IMR-90 (cell line): ENCODE results near the gene PHOSPHO1. TPM values are rescaled to one million over a fixed set of nuclear protein-coding genes. Genes with fewer than 3 reads are reported as not detected.

Source experiments
- ATAC-seq: fragments of 200-7000 bp; cut with Tn5 transposase; 2 replicates; pipeline ENCODE4 v1.9.1; 2020; ENCODE audit warnings: low read depth, mild to moderate bottlenecking, moderate library complexity
- BruUV-seq: library from RNA; stranded (reverse); fragments of 400-500 nt; replicated peaks from 2 replicates; lab custom pipeline; 2021; lab: Mats Ljungman, UMichigan
- CTCF ChIA-PET: fragments of 300-600 bp; formaldehyde crosslinking; extraction: SDS; loops from one replicate; lab custom pipeline; 2021; ENCODE audit warnings: antibody characterized with exemption; lab: Yijun Ruan, JAX
- POLR2A ChIA-PET: fragments of 300-600 bp; sonication (Branson Sonifier 250); formaldehyde crosslinking; loops from one replicate; lab custom pipeline; 2022; ENCODE audit warnings: antibody characterized with exemption; ENCODE audit not compliant: unreplicated experiment; lab: Charles Lee
- DNase-seq: peaks from one replicate; pipeline ENCODE4 v3.0.0; 2013
- H2AFZ ChIP-seq: replicated peaks from 2 replicates; pipeline ENCODE3; 2013; ENCODE audit warnings: low read length, mild to moderate bottlenecking; ENCODE audit not compliant: poor library complexity
- H2AK5ac ChIP-seq: 2 replicates; pipeline ENCODE4 v1.6.1; 2013; ENCODE audit warnings: low read depth, low read length, inconsistent platforms
- H2AK9ac ChIP-seq: replicated peaks from 2 replicates; pipeline ENCODE3; 2013; ENCODE audit warnings: mild to moderate bottlenecking, low read depth, low read length, moderate library complexity; ENCODE audit not compliant: poor library complexity
- H2BK120ac ChIP-seq: 2 replicates; pipeline ENCODE4 v1.6.1; 2013; ENCODE audit warnings: low read depth, low read length, inconsistent platforms
- H2BK15ac ChIP-seq: 3 replicates; pipeline ENCODE4 v1.6.1; 2013; ENCODE audit warnings: low read depth, low read length, inconsistent platforms
- H2BK20ac ChIP-seq: 2 replicates; pipeline ENCODE4 v1.6.1; 2013; ENCODE audit warnings: low read depth, mild to moderate bottlenecking, inconsistent platforms, low read length, moderate library complexity
- H2BK5ac ChIP-seq: 2 replicates; pipeline ENCODE4 v1.6.1; 2013; ENCODE audit warnings: mild to moderate bottlenecking, low read depth, low read length, inconsistent platforms; ENCODE audit not compliant: poor library complexity, severe bottlenecking
- H3K14ac ChIP-seq: replicated peaks from 2 replicates; pipeline ENCODE4 v1.6.1; 2013; ENCODE audit warnings: low read depth, low read length, inconsistent platforms
- H3K18ac ChIP-seq: 2 replicates; pipeline ENCODE4 v1.6.1; 2013; ENCODE audit warnings: low read depth, low read length, control low read depth
- H3K23ac ChIP-seq: 2 replicates; pipeline ENCODE4 v1.6.1; 2013; ENCODE audit warnings: low read depth, low read length, inconsistent platforms
- H3K27ac ChIP-seq: 2 replicates; pipeline ENCODE4 v1.5.1; 2013; ENCODE audit warnings: mild to moderate bottlenecking, control low read depth, low read length; ENCODE audit not compliant: insufficient read depth
- H3K27me3 ChIP-seq: 2 replicates; pipeline ENCODE4 v1.6.1; 2013; ENCODE audit warnings: low read length; ENCODE audit not compliant: control insufficient read depth, insufficient read depth
- H3K36me3 ChIP-seq: 2 replicates; pipeline ENCODE4 v1.6.1; 2013; ENCODE audit warnings: low read length, mixed read lengths; ENCODE audit not compliant: control insufficient read depth, insufficient read depth
- H3K4ac ChIP-seq: 2 replicates; pipeline ENCODE4 v1.6.1; 2013; ENCODE audit warnings: low read depth, low read length, inconsistent platforms
- H3K4me1 ChIP-seq: 2 replicates; pipeline ENCODE4 v1.6.1; 2013; ENCODE audit warnings: low read length, mixed read lengths; ENCODE audit not compliant: control insufficient read depth, insufficient read depth
- H3K4me2 ChIP-seq: 2 replicates; pipeline ENCODE4 v1.6.1; 2013; ENCODE audit warnings: low read depth, mild to moderate bottlenecking, control low read depth, low read length, moderate library complexity
- H3K4me3 ChIP-seq: 2 replicates; pipeline ENCODE4 v1.5.1; 2013; ENCODE audit warnings: low read depth, mild to moderate bottlenecking, control low read depth, low read length, moderate library complexity; ENCODE audit not compliant: insufficient read depth
- H3K56ac ChIP-seq: 2 replicates; pipeline ENCODE4 v1.6.1; 2013; ENCODE audit warnings: low read length, inconsistent platforms; ENCODE audit not compliant: insufficient read depth; ENCODE audit errors: extremely low read depth
- H3K79me1 ChIP-seq, 2 experiments: 2 replicates each; pipeline ENCODE4 v1.6.1; 2013; ENCODE audit warnings: low read length in 2 of 2, inconsistent platforms in 1 of 2, low read depth in 1 of 2
- H3K9ac ChIP-seq: 2 replicates; pipeline ENCODE4 v1.6.1; 2013; ENCODE audit warnings: low read depth, low read length, control low read depth
- H3K9me1 ChIP-seq: 2 replicates; pipeline ENCODE4 v1.6.1; 2013; ENCODE audit warnings: low read length, inconsistent platforms; ENCODE audit not compliant: insufficient read depth
- H3K9me3 ChIP-seq: 2 replicates; pipeline ENCODE4 v1.6.1; 2013; ENCODE audit warnings: low read length; ENCODE audit not compliant: control insufficient read depth, insufficient read depth
- H4K20me1 ChIP-seq: 2 replicates; pipeline ENCODE4 v1.6.1; 2013; ENCODE audit warnings: low read length, inconsistent platforms; ENCODE audit not compliant: insufficient read depth
- H4K5ac ChIP-seq: 2 replicates; pipeline ENCODE4 v1.6.1; 2013; ENCODE audit warnings: mild to moderate bottlenecking, low read depth, low read length, control low read depth
- H4K8ac ChIP-seq, 2 experiments: 2 replicates each; pipeline ENCODE4 v1.6.1; 2013; ENCODE audit warnings: low read depth in 2 of 2, low read length in 2 of 2, control low read depth in 1 of 2, inconsistent platforms in 1 of 2
- H4K91ac ChIP-seq: 2 replicates; pipeline ENCODE4 v1.6.1; 2013; ENCODE audit warnings: low read depth, low read length, inconsistent platforms; ENCODE audit not compliant: insufficient read depth
- CEBPB ChIP-seq: IDR thresholded peaks from 2 replicates; pipeline ENCODE4 v1.6.1; 2012; ENCODE audit warnings: low read depth, low read length, improper control_type of control experiment
- CHD1 ChIP-seq: IDR thresholded peaks from 2 replicates; pipeline ENCODE4 v1.6.1; 2012; ENCODE audit warnings: low read depth, low read length, improper control_type of control experiment
- MAFK ChIP-seq: IDR thresholded peaks from 2 replicates; pipeline ENCODE4 v1.6.1; 2012; ENCODE audit warnings: low read depth, low read length, improper control_type of control experiment
- NFE2L2 ChIP-seq: fragments of 150-350 bp; IDR thresholded peaks from 2 replicates; pipeline ENCODE4 v1.6.1; 2016; ENCODE audit warnings: low read depth, mild to moderate bottlenecking, low read length
- RAD21 ChIP-seq: IDR thresholded peaks from 2 replicates; pipeline ENCODE4 v1.6.1; 2012; ENCODE audit warnings: low read length, improper control_type of control experiment
- RCOR1 ChIP-seq: IDR thresholded peaks from 2 replicates; pipeline ENCODE4 v1.6.1; 2012; ENCODE audit warnings: mild to moderate bottlenecking, low read length, improper control_type of control experiment; ENCODE audit not compliant: insufficient replicate concordance
- WGBS, 2 experiments: methylation state at CpG; one replicate each; pipeline versions ENCODE4 v1.1.5 to v1.1.7; 2013; ENCODE audit warnings: missing lambda C conversion rate in 2 of 2; ENCODE audit not compliant: insufficient read length in 1 of 2; ENCODE audit errors: extremely low coverage in 2 of 2; 5-methylcytosine and 5-hydroxymethylcytosine counted together
- dilution Hi-C: fragments of 300-500 bp; cut with HindIII; formaldehyde crosslinking; loops from one replicate; pipeline ENCODE4 v1.14.3; 2018; ENCODE audit warnings: low sequenced_read_pairs; ENCODE audit not compliant: unreplicated experiment
- in situ Hi-C: fragments of 300-500 bp; cut with MboI; formaldehyde crosslinking; loops from 3 replicates; pipeline ENCODE4 v1.14.3; 2019; ENCODE audit warnings: low sequenced_read_pairs, inconsistent platforms, mixed read lengths
- intact Hi-C: fragments of 100-400 bp; cut with micrococcal nuclease; formaldehyde crosslinking; loops from 2 replicates; pipeline ENCODE4 v1.10.0; 2022
- polyA plus RNA-seq, 3 experiments: library from polyadenylated mRNA; depleted of rRNA; stranded (reverse); fragments of >200 nt; gene quantifications; 2 replicates each; pipeline ENCODE4 v1.2.3, GENCODE V29; 2012; ENCODE audit warnings: low replicate concordance in 1 of 3
- total RNA-seq: library from RNA; depleted of rRNA; stranded (reverse); fragments of >200 nt; gene quantifications from 2 replicates; pipeline ENCODE4 v1.2.3, GENCODE V29; 2012
- TF ChIP-seq, protein P1 (sequence below): fragments of 150-350 bp; IDR thresholded peaks from 2 replicates; pipeline ENCODE4 v1.6.1; 2017; ENCODE audit warnings: mild to moderate bottlenecking, antibody characterized with exemption, low read length, low read depth
- TF ChIP-seq, protein P2 (sequence below): fragments of 150-350 bp; IDR thresholded peaks from 2 replicates; pipeline ENCODE4 v1.6.1; 2016; ENCODE audit warnings: low read depth, mild to moderate bottlenecking, low read length, moderate library complexity, borderline replicate concordance

Gene PHOSPHO1
- total and polyA plus RNA-seq, 2 of the 4 experiments (the other 2 are of a cell fraction): under 0.01 to 0.48 TPM

DNA sequence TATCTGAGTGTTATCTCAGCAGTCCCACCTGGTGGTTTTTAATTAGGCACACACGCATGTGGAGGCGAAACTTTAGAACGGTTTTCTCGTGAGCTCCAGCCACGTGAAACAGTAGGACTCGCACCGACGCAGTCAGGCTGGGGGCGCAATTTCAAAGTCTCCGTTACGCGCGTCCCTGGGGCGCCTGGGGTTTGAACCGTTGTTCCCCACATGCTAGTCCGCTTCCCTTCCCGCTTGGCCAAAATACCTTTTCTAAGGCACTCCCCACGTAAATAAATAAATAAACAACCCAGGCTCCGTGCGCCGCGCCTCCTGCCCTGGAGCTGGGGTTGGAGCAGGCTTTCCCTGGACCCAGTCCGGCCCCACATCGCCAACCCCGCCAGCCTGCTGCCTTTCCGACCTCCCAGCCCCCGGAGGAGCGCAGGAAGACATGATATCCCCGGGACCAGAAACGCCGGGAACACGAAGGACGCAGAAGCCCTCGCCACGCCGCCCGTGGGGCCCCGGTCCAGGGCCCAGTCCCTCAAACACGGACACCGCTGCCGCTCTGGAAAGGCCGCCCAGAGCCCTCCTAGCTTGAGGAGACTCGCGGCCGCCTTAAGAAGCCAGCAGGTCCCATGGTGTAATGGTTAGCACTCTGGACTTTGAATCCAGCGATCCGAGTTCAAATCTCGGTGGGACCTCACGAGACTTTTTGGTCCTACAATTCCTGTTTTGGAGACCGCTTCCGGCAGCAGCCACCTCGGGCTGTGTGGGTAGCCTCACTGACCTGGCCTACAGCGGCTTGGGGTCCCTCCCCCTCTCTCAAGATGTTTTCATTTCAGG is 38.5 kb downstream of the PHOSPHO1 start (continued):
- peak; percentile 95; the same call in 1 of the 2 replicates for TF ChIP-seq CHD1
- TF ChIP-seq, protein P1, sequence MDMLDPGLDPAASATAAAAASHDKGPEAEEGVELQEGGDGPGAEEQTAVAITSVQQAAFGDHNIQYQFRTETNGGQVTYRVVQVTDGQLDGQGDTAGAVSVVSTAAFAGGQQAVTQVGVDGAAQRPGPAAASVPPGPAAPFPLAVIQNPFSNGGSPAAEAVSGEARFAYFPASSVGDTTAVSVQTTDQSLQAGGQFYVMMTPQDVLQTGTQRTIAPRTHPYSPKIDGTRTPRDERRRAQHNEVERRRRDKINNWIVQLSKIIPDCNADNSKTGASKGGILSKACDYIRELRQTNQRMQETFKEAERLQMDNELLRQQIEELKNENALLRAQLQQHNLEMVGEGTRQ: no peak

DNA sequence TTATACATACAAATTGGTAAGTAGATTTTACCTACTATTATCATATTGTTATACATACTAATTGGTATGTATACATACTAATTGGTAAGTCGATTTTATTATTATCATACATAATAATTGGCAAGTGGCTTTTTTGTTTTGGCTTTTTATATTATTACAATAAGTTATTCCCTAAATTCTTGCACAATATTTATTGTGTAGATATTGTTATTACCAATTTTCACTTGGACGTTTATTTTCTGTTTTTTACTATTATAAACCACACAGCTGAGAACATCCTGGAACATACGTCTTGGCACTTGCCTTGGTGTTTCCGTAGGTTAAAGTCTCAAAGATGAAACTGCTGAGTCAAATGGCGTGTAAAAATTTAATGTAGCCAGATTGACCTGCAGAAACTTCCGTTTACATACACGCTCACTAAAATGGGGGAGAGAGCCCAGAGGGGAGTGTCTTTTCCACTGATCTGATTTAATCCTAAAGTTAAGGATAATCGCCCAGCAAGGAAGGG is 39.1 kb downstream of the PHOSPHO1 start:
- intact Hi-C loops: loop anchor here (5.0 to 10.0 kb wide), 2 partner anchors 36 to 873 kb away; no protein-coding TSS in a partner anchor

More for the DNA sequence above, 39.1 kb downstream of the PHOSPHO1 start:
- Histone ChIP-seq H3K27me3 (no peaks in the 10 kb centered on the region), H2AK9ac (peak overlapping the region; percentile 87), H3K27ac (peak overlapping the region; percentile 82), H3K14ac (peak overlapping the region; percentile 70), H3K4me2 (peak overlapping the region; percentile 90), H4K5ac (peak overlapping the region; percentile 38; the same call in 1 of the 2 replicates), H3K4me3 (peak overlapping the region; percentile 66), H3K36me3 (no peaks in the 10 kb centered on the region), H3K18ac (peak overlapping the region; percentile 33; the same call in 1 of the 2 replicates), H2BK5ac (peak overlapping the region; percentile 76), H3K9me1 (peaks cover 8% of the 10 kb centered on the region; the same call in 1 of the 2 replicates), H2BK20ac (peak overlapping the region; percentile 87; the same call in 1 of the 2 replicates), H3K4me1 (no peaks in the 10 kb centered on the region), H3K23ac (peak overlapping the region; percentile 94), H3K4ac (peak overlapping the region; percentile 59), H3K79me1 (no peaks in the 10 kb centered on the region), H3K9ac (peak overlapping the region; percentile 74), H3K56ac (peak overlapping the region; percentile 64), H2BK15ac (peak overlapping the region; percentile 57), H2AK5ac (no peak overlapping the region), H2BK120ac (peak overlapping the region; percentile 90), H2AFZ (peak overlapping the region; percentile 97), H4K91ac (peak overlapping the region; percentile 75), H4K20me1 (peaks cover 3% of the 10 kb centered on the region), H3K9me3 (no peaks in the 10 kb centered on the region), H4K8ac (peak overlapping the region; percentile 13 to 80; a peak in 3 of 4 replicates)
- no peak for ATAC-seq
- BruUV-seq: no TSS peak
- WGBS, 2 experiments: 0% methylated on average over 1 of the region's 8 CpGs; no CpG with 5 or more reads in 1 of the 2 experiments
- dilution Hi-C loops: no loop called here
- DNase-seq: no peak
- ChIA-PET POLR2A (no interaction called here), CTCF (interaction anchor here (0.7 to 1.7 kb wide), 4 partner anchors 11 to 146 kb away, joined by 3 to 5 read pairs (median 4); no protein-coding TSS in a partner anchor)
- in situ Hi-C loops: no loop called here
- TF ChIP-seq CEBPB (peak; percentile 64; the same call in 1 of the 2 replicates), NFE2L2 (peak; percentile 75), MAFK (peak; percentile 79), RAD21 (no peak), RCOR1 (no peak)
- TF ChIP-seq, protein P2, sequence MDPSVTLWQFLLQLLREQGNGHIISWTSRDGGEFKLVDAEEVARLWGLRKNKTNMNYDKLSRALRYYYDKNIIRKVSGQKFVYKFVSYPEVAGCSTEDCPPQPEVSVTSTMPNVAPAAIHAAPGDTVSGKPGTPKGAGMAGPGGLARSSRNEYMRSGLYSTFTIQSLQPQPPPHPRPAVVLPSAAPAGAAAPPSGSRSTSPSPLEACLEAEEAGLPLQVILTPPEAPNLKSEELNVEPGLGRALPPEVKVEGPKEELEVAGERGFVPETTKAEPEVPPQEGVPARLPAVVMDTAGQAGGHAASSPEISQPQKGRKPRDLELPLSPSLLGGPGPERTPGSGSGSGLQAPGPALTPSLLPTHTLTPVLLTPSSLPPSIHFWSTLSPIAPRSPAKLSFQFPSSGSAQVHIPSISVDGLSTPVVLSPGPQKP: no peak
